CD4-positive, alpha-beta T cell treated with Interleukin-4 for 4 hours (primary cell): ENCODE measurements around the gene OVCH2.
A peak's percentile ranks its signal among the peaks of the same experiment; 100 is the strongest.
"Not testable (repeated sequence)": the region's sequence is repeated elsewhere in the genome, so short reads cannot be mapped to it uniquely, and the experiment has no call there.

ENCODE experiments used
- DNase-seq: peaks from one replicate; pipeline ENCODE4 v3.0.0-alpha.2; 2020

Gene OVCH2

DNA sequence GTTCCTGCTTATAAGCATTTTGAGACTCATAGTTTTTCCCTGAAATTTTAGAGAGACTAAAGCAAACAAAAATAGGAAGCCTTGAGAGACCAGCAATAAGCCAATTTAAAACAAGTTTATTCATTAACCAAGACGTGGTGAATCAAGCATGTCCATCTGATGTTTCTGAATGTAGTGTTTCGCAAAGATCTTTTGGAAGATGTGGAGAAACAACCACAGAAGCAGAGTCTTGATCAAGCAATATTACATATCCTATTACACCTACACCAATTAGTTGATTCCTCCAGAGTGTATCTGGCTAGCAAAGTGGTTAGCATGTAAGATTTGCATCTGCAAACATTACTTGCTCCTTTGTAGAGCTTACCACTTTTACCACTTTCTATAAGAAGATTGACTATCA is at the start of gene OVCH2:
Gene OVCH2 (minus strand): TSS at position 101 of the 400 bp plus-strand sequence. CDS start 83 bp downstream, at position 18.
- no peak for DNase-seq

DNA sequence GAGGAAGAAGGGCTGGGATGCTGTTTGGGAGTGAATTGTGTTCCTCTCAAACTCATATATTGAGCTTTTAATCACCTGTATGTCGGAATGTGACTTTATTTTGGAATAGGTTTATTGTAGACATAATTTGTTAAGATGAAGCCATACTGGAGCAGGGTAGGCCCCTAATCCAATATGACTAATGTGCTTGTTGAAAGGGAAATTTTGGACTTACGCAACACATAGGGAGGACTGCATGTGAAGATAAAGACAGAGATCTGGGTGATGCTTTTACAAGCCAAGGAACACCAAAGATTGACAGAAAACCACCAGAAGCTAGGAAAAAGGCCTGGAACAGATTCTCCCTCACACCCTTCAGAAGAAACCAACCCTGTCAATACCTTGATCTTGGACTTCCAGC is 43.2 kb upstream of the OVCH2 start:
- no peak for DNase-seq

GRCh38 chr11:7734767-7735166 is 28.5 kb upstream of the OVCH2 start:
- not testable (repeated sequence) for DNase-seq

DNA sequence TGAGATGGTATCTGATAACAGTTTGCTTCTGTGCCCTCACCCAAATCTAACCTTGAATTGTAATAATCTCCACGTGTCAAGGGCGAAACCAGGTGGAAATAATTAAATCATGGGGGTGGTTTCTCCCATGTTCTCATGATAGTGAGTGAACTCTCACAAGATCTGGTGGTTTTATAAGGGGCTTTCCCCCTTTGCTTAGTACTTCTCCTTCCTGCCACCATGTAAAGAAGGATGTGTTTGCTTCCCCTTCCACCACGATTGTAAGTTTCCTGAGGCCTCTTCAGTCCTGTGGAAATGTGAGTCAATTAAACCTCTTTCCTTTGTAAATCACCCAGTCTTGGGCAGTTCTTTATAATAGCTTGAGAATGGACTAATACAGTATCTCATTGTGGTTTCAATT is 8.5 kb upstream of the OVCH2 start:
- no peak for DNase-seq

- no peak for DNase-seq
Measured at GRCh38 chr11:7703740-7704139, 2.5 kb downstream of the OVCH2 start.

DNA sequence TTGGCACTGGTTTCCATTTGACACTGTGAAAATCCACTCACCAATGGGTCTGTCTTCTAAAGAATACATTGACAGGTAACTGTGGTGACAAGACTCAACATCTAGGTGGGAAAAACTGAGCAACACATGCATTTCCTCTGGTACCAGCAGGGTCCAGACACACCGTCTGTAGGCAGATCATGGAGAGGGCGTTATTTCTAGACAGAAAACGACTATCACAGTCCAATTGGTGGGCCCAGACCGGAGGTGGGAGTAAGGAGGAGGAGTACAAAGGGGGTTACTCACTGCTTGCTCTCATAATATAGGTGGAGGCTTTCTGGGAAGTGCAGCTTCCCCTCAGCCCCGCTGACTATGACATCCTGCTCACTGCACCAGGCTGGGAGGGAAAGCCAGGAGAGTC is 9.9 kb downstream of the OVCH2 start:
- DNase-seq, result no peak

DNA sequence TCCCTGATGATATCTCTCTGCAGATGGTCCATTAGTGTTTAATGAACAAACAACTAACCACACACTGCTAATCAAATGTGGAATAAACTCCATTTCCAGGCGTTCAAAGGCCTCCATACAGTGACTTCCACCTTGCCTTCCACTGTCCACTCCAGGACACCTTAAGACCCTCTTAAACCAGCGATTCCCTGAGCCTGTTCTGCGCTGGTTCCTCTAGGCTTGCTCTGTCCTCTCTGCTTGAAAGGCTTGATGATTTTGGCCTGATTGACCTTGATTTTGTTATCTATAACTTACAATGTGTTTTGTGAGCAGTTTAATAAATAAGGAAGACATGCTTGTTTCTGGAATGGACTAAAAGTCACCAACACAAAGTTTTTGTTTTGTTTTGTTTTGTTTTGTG is 12.0 kb downstream of the OVCH2 start:
- DNase-seq, result no peak

- no peak for DNase-seq
Measured at GRCh38 chr11:7692426-7692825, 13.9 kb downstream of the OVCH2 start.

GRCh38 chr11:7691759-7692350 is 14.4 kb downstream of the OVCH2 start:
- no peak for DNase-seq

DNA sequence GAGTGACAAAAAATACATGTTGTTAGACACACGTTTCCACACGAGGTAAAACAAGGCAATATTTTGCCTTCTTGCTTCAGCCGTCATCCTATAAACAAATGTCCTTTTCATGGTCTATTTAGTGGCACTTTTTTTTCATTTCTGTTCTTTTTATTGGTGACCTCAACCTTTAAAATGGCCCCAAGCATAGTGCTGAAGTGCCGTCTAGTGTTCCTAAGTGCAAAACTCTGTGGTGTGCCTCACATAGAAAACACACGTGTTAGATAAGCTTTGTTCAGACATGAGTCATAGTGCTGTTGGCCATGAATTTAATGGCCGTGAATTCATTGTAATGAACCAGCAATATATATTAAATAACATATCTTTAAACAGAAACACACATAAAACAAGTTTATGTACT is 15.6 kb downstream of the OVCH2 start:
- no peak for DNase-seq

DNA sequence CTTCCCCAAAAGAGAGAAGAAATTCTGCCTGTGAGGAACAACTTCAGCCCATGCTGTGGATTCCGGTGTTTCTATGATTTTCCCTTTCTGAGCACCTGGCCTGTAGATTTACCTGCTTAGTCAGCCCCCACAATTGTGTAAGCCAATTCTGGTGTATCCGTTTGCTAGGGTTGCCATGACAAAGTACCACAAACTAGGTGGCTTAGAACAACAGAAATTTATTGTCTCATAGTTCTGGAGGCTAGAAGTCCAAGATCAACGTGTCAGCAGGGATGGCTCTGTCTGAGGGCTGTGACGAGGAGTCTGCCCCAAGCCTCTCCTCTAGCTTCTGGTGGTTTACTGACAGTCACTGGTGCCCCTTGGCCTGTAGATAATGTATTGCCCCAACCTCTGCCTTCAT is 17.0 kb downstream of the OVCH2 start:
- DNase-seq, result no peak

- peak; percentile 10 for DNase-seq
Measured at GRCh38 chr11:7688238-7688826, 17.9 kb downstream of the OVCH2 start.

DNA sequence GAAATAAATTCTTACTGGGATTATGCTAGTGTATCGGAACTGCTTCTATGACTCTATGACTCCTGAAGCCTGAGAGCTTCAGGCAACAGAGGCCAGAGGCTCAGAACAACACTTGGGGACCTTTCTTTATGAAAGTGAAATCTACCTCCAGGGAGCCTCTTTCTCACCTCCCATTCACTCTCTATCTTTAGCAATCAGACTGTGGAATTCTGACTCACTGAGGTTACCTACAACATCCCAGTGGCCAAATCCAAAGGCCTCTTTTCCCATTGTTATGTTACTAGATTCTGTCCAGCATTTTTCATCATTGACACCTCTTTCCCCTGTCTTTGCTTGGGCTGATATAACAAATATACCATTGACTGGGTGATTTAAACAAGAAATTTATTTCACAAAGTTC is 18.9 kb downstream of the OVCH2 start:
- DNase-seq, result no peak

- no peak for DNase-seq
Measured at GRCh38 chr11:7686761-7687160, 19.5 kb downstream of the OVCH2 start.

GRCh38 chr11:7683571-7683970 is 22.7 kb downstream of the OVCH2 start:
- DNase-seq, result no peak

GRCh38 chr11:7677796-7678201 is 28.5 kb downstream of the OVCH2 start:
- no peak for DNase-seq

- no peak for DNase-seq
Measured at GRCh38 chr11:7677071-7677470, 29.2 kb downstream of the OVCH2 start.

- no peak for DNase-seq
Measured at GRCh38 chr11:7675631-7676030, 30.6 kb downstream of the OVCH2 start.

- no peak for DNase-seq
Measured at GRCh38 chr11:7673724-7674434, 32.4 kb downstream of the OVCH2 start.

DNA sequence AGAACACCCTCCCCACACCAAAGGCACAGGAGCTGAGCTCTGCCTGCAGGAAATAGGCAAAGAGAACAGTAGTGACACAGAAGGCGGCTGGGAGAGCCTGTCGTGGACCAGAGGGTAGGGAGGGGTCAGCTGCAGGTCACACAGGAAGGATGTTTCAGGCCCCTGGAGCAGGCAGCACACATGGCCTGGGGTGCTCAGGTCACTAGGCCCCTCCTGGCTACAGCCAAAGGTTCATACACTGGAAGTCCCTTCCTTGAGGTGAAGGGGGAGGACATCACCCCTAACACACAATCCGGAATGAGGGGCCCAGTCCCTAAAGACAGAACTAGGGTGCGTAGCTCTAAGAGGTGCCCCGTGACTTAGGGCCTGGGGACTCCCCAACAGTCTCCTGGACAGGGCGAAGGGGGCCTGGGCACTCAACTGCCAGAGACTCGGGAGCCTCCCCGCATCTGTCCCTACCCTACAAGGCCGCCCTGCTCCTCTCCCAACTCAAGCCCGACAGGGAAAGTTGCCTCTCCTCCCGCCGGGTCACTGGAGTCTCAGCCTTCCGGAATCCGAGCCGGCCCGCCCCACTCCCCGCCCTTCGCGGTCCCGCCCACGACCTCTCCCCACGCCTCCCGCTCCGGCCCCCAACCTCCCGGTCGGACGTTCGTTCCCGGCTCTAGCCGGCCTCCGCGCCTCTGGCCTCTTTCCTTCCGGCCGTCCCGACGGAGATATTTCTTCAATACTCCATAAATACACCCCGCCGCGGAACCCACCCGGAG is 33.1 kb downstream of the OVCH2 start, which contains the start of gene CYB5R2:
Gene CYB5R2 (minus strand): TSS at position 541 of the 764 bp plus-strand sequence. CDS start 675 bp downstream, outside the sequence.
- no peak for DNase-seq

GRCh38 chr11:7672276-7672959 is 33.9 kb downstream of the OVCH2 start:
- no peak for DNase-seq

DNA sequence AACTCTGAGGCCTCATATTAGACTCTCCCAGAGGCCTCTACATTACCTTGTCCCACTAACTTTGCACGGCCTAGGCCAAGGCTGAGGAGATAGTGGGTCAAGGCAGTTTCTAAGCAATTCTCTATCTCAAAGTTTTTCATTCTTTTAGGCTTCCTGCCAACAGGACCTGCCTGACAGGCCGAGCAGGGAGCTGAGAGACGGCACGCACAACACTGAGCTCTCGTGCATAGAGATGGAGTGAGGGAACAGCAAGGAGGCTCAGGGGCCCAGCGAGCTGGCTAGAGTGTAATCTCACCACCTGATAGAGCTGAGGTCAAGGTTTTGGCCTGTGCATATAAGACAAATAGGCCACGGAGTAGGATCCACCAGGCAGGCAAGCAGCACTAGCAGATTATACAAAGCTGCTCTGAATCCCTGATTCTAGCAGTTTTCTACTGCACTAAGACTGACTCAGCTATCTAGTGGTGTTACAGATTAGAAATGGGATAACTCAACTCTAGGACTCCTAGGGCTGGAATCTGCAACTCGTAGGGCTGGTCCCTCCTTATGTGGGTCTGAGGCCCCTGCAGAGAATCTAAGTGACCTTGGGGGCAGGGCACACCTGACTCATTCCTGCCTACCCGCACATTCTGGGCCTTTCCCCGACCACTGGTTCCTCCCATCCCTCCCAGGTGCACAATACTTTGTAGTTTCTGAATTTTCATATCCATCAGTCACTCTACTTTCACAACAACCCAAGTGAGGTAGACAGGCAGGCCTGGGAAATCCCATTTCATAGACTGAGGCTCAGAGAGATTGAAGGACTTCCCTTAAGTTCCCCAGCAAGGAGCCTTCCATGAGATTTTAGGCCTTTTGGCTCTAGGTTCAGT is 34.7 kb downstream of the OVCH2 start:
- no peak for DNase-seq
